Measurements from ENCODE around the gene ZNF433.
A peak's percentile ranks its signal among the peaks of the same experiment; 100 is the strongest.

The ZNF433 gene

DNA sequence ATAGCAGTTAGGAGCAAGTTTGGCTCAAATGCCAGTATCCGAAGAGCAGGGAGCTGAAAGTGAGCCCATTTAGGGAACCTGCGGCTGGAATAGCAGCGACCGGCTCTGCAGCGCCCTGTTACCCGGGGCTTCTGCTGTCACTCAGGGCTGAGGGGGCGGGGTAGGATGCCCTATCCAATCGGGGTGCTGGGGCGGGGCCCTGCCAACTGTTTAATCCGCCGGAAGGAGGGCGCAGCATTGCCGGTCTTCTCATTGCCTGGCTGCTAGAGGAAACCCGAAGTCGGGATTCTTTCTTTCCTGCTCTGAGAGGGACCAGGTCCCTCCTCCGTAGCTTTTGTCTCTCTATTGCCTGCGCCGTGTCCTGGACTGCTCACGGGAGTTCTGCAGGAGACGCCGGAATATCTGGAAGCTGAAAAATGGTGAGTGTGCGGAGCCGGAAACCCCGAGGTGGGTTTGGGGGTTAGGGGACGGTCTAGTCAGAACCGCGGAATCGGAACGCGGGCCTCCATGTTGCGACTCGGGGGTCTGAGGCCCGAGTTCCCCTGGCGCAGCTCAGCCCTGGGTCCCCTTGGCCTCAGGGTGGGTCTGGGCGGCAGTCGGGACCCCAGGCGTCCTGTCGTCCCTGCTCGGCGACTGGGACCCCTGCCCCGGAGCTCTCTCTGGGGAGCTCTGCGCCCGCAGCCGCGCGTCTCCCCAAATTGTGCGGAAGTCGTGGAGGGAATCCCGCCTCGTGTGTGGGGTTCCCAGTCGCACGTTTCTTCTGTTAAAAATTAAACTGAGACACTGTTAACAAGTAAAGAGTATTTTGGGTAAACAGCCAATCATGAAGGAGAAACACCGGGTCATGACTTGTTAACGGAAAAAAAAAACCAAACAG lies 47.8 kb downstream of the ZNF433 start:
- peak; percentile 92 for DNase-seq

DNA sequence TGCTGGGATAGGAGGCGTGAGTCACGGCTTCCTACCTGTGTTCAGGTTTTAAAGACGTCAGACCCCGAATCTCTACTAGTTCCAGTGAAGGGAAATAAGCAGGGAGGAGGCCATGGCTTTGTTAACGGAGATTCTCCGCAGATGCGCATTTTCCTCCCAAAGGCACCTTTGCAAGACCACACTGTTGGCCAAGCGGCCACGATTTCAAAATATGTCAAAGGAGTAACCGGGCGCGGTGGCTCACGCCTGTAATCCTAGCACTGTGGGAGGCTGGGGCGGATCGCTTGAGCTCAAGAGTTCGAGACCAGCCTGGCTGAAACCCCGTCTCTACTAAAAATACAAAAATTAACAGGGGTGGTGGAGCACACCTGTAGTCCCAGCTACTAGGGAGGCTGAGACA lies 48.7 kb downstream of the ZNF433 start:
- no peak for DNase-seq

DNA sequence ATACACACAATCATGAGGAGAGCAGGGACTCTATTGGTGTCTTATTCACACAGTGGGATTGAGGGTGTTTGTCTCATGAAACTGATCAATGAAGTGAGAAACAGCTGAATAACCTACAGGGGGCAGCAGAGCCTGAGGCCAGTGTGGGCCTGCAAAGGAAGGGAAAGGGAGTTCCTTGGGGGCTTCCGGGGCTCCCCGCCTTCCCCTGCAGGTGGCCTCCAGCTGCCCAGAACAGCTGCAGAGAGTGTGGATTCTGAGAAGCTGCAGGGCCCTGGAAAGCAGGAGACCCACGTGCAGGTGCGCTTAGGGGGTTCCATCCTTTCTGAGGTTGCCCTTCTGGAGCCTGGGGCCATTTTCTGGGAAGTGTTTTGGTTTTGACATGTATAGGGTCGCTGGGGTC lies 50.5 kb downstream of the ZNF433 start:
- DNase-seq = no peak

DNA sequence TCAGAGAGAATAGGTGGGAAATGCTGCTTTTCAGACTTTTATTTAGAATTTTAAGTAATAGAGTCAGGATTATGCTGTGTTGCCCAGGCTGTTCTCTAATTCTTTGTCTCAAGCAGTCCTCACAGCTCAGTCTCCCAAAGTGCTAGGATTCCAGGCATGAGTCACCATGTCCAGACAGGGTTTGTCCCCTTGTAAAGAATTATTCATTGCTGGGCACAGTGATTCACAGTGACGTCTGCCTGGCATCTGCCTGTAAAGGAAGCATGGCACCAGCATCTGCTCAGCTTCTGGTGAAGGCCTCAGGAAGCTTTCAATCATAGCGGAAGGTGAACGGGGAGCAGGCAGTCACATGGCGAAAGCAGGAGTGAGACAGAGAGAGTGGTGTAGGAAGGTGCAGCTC lies 53.0 kb downstream of the ZNF433 start:
- no peak for DNase-seq

DNA sequence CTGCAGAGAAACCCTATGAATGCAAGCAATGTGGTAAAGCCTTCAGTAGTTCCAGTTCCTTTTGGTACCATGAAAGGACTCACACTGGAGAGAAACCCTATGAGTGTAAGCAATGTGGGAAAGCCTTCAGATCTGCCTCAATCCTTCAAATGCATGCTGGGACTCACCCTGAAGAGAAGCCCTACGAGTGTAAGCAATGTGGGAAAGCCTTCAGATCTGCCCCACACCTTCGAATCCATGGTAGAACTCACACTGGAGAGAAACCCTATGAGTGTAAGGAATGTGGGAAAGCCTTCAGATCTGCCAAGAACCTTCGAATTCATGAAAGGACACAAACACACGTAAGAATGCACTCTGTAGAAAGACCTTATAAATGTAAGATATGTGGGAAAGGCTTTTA lies 56.0 kb downstream of the ZNF433 start:
- no peak for DNase-seq

DNA sequence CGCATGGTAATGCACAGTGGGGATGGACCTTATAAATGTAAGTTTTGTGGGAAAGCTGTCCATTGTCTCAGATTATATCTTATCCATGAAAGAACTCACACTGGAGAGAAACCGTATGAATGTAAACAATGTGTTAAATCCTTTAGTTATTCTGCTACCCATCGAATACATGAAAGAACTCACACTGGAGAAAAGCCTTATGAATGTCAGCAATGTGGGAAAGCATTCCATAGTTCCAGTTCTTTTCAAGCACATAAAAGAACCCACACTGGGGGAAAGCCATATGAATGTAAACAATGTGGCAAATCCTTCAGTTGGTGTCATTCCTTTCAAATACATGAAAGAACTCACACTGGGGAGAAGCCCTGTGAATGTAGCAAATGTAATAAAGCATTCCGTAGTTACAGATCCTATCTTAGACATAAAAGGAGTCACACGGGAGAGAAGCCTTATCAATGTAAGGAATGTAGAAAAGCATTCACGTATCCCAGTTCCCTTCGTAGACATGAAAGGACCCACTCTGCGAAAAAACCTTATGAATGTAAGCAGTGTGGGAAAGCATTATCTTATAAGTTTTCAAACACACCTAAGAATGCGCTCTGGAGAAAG lies 56.9 kb downstream of the ZNF433 start:
- no peak for DNase-seq

DNA sequence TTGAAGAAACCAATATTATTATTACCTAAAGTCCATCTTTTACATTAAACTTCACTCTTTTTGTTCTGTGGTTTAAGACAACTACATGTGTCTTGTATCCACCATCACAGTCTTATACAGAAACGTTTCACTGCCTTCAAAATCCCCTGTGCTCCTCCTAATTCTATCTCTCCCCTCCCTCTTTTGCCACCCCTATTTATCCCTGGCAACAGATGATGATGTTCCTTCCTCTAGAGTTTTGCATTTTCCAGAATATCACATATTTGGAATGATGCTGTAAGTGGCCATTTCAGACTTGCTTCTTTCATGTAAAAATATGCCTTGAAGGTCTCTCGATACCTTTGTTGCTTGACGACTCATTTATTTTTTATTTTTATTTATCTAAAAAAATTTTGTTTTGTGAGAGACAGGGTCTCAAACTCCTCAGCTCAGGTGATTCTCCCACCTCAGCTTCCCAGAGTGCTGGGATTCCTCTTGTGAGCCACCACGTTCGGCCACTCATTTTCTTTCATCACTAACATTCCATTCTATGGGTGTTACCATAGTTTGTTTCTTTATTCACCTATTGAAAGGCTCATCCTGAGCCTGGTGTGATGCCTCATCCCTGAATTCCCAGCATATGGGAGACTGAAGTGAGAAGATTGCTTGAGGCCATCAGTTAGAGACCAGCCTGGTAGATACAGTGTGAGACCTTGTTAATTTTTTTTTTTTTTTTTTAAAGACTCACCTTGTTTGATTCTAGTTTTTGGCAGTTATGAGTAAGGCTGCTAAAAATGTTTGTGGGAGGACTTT lies 62.3 kb downstream of the ZNF433 start:
- no peak for DNase-seq

DNA sequence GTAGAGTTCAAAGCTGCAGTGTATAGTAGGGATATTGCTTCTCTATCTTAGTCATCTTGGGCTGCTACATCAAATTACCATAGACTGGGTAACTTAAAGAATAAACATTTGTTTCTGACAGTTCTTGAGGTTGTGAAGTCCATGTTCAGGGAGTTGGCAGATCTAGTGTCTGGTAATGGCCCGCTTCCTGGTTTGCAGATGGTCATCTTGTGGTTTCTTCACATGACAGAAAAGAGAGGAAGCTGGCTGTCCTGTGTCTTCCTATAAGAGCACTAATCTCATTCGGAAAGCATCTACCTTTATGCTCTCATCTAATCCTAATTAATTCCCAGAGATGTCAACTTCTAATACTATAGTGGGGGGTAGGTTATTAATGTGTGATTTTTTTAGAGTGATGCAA lies 64.4 kb downstream of the ZNF433 start:
- DNase-seq = no peak

DNA sequence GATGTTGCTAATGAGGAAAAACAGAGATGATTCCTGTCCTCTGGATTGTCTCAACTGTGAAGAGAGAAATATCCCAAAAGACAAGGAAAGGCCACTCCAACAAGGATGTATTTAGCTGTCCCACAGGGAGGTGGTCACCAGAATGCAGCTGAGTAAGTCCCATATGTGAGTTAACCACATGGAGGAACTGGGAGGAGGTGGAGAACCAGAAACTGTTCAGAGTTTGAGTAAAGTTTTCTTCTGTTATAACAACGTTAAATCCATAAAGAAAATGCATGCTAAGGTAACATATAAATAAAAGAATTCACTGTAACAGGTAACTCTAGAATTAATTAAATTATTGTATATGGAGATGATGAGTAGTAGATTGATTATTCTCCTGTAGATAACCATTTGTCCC lies 65.3 kb downstream of the ZNF433 start:
- no peak for DNase-seq

DNA sequence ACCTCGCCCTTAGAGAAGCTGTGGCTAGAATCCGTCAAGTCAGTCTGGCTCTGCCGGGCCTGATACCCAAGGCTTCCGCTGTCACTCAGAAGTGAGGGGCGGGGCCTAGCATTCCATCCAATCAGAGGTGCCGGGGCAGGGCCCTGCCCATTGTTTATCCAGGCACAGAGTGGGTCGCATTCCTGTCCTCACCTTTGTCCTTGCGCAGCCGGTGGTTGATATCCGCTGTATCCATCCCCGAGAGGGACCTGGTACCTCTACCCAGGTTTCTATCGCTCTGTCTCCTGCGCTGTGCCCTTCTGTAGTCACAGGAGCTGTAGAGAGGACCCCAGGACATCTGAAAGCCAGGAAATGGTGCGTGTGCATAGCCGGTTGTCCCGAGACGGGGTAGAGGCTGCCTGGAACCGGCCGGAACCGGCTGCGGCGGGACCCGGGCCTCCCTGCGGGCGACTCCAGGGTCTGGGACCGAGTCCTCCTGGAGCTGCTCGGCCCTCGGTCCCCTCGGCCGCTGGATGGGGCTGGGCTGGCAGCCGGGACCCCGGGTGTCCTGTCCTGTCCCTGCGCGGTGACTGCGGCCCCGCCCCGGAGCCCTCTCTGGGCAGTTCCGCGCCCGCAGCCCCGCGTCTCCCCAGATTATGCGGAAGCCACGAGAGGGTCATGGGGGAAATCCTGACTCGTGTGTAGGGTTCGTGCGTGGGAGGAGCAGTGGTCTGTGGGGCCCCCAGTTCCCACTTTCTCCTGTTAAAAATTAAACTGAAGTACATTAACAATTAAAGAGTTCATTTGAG lies 70.4 kb downstream of the ZNF433 start, which contains the start of gene ZNF763:
ZNF763 (plus strand) TSS at position 183 of the 788 bp plus-strand sequence; CDS start at position 352, 169 bp downstream.
- DNase-seq = peak; percentile 73
